NT2/D1 (cell line): ENCODE data around the gene LSAMP.
"Not testable (repeated sequence)": the region's sequence is repeated elsewhere in the genome, so short reads cannot be mapped to it uniquely, and the experiment has no call there.

ENCODE experiments used
- DNase-seq: peaks from one replicate; pipeline ENCODE4 v3.0.0-alpha.2; 2011; ENCODE audit warnings: low read depth, low spot score
- H3K27me3 ChIP-seq: 2 replicates; pipeline ENCODE4 v1.6.0; 2011; ENCODE audit warnings: mild to moderate bottlenecking; ENCODE audit not compliant: insufficient read length, insufficient read depth
- H3K36me3 ChIP-seq: 2 replicates; pipeline ENCODE4 v1.6.1; 2011; ENCODE audit warnings: mild to moderate bottlenecking, low read length, mixed read lengths; ENCODE audit not compliant: insufficient read depth, insufficient read length
- H3K4me1 ChIP-seq: 2 replicates; pipeline ENCODE4 v1.5.1; 2011; ENCODE audit not compliant: insufficient read depth, insufficient read length
- H3K4me3 ChIP-seq: 2 replicates; pipeline ENCODE4 v1.5.1; 2011; ENCODE audit warnings: low read depth; ENCODE audit not compliant: insufficient read length
- H3K9ac ChIP-seq: 2 replicates; pipeline ENCODE4 v1.6.0; 2011; ENCODE audit warnings: low read depth; ENCODE audit not compliant: insufficient read length
- H3K9me3 ChIP-seq: 2 replicates; pipeline ENCODE4 v1.5.1; 2011; ENCODE audit warnings: mild to moderate bottlenecking, low read length; ENCODE audit not compliant: insufficient read depth
- SUZ12 ChIP-seq: IDR thresholded peaks from 2 replicates; pipeline ENCODE4 v1.6.1; 2011; ENCODE audit not compliant: insufficient read length, insufficient read depth; ENCODE audit errors: extremely low read depth
- YY1 ChIP-seq: IDR thresholded peaks from 2 replicates; pipeline ENCODE4 v1.6.1; 2011; ENCODE audit not compliant: insufficient read length, insufficient read depth
- ZNF274 ChIP-seq: IDR thresholded peaks from 2 replicates; pipeline ENCODE4 v1.6.1; 2011; ENCODE audit warnings: mild to moderate bottlenecking, low read depth, low read length

The LSAMP gene

DNA sequence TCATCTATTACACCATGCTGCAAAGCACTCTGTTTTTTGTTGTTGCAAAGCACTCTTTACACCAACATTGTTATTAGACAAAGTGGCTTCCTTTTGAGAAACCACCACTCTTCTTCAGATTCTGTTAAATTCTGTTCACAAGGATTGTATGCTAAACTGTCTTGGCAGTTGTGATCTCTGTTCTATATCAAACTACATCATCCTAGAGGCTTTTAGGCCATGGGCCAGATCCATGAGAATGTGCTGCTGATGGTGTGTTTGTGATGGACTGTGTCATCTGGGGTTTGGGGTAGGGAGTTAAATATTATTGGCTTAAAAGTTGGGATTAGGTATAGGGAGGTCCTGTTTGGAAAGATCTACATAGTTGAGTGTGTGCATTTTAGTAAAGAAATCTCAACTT is 592.2 kb downstream of the LSAMP start:
- Histone ChIP-seq H3K4me1 (no peaks in the 10 kb centered on the region), H3K9ac (no peak overlapping the region), H3K27me3 (no peaks in the 10 kb centered on the region), H3K9me3 (no peaks in the 10 kb centered on the region), H3K36me3 (no peaks in the 10 kb centered on the region), H3K4me3 (no peak overlapping the region)
- no peak for DNase-seq
- TF ChIP-seq ZNF274 (no peak), SUZ12 (no peak), YY1 (no peak)

DNA sequence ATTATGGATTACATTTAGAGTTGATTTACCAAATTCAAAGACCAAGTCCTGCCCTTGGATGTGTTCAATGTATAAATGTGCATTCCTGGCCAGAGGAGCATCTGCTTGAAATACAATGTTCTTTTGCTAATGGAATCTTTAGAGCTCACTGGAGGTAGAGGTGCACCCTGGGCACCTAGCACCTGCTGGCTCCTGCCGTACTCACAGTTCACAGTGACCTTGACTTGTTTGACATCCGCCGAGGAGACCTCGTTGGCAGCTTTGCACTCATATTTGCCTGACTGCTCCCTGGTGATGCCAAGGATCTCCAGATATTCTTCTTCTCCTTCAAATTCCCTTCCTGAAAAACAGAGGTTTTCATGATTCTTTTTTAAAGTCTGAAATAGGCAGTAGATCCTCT is 593.0 kb downstream of the LSAMP start:
- no peak overlapping the region for H3K9ac ChIP-seq
- no peaks in the 10 kb centered on the region for H3K27me3 ChIP-seq
- H3K4me3 ChIP-seq = no peak overlapping the region
- no peak for TF ChIP-seq YY1
- TF ChIP-seq ZNF274 = no peak
- no peak for TF ChIP-seq SUZ12
- no peaks in the 10 kb centered on the region for H3K9me3 ChIP-seq
- no peaks in the 10 kb centered on the region for H3K36me3 ChIP-seq
- H3K4me1 ChIP-seq = no peaks in the 10 kb centered on the region
- no peak for DNase-seq

DNA sequence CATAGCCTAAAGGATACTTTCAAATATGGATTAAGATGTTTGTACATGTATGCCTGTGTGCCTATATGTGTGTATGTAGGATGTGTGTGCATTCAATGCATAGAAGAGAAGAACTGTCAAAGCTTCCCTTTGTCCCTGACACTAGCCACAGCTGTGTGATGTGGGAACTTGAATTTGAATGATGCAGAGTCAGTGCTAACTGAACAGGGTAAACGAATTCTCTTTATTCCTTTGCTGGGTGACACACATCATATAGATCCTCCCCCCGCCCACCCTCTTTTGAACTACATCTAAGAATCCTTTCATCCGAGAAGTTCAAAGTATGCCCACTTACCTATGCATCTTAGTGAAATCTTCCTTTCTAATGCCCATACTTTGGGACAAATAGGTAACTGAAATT is 593.7 kb downstream of the LSAMP start:
- DNase-seq = no peak
- H3K36me3 ChIP-seq = no peaks in the 10 kb centered on the region
- no peaks in the 10 kb centered on the region for H3K27me3 ChIP-seq
- H3K4me1 ChIP-seq = no peaks in the 10 kb centered on the region
- no peak overlapping the region for H3K4me3 ChIP-seq
- H3K9ac ChIP-seq = no peak overlapping the region
- TF ChIP-seq SUZ12 = no peak
- no peaks in the 10 kb centered on the region for H3K9me3 ChIP-seq

DNA sequence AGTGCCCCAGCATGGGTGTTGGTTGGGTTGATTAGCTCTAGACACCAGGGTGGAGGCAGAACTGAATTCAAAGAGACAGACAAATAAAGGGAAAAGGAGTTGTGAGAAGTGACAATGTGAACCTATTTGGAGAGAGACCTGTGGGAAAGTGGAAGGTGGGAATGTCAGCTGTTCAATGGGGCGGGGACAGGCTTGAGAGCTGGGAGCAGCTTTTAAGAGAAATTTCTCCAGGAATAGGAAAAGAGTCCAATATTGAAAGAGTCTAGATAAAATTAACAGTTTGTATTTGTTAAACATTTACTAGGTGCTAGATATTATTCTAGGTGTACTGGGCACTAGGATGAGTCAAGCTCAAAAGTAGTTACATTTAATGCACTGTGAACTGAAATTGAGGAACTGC is 596.6 kb downstream of the LSAMP start:
- no peaks in the 10 kb centered on the region for H3K9me3 ChIP-seq
- no peak overlapping the region for H3K9ac ChIP-seq
- H3K4me3 ChIP-seq = no peak overlapping the region
- no peaks in the 10 kb centered on the region for H3K4me1 ChIP-seq
- no peaks in the 10 kb centered on the region for H3K27me3 ChIP-seq
- DNase-seq = no peak
- TF ChIP-seq ZNF274 = no peak
- no peaks in the 10 kb centered on the region for H3K36me3 ChIP-seq

DNA sequence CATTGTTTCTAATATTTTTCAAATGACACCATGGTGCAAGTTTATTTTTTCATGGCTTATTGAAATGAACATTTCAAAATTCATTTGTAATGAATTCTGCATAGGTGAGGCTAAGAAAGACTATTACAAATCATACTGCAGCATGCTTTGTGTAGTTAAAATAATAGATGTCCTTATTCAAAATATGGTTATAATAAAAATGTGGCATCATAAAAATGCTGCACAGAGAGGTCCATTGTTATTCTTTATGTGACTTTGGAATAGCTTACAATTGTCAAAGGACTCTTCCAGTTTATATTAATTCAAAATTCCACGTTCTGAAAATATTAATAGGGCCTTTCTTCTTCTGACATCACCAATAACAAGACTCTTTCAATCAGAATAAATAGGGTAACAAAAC is 599.3 kb downstream of the LSAMP start:
- Histone ChIP-seq H3K4me3 (no peak overlapping the region), H3K4me1 (no peaks in the 10 kb centered on the region), H3K36me3 (no peaks in the 10 kb centered on the region), H3K27me3 (no peaks in the 10 kb centered on the region), H3K9me3 (no peaks in the 10 kb centered on the region), H3K9ac (no peak overlapping the region)
- no peak for TF ChIP-seq ZNF274
- TF ChIP-seq SUZ12 = no peak
- no peak for TF ChIP-seq YY1
- no peak for DNase-seq

DNA sequence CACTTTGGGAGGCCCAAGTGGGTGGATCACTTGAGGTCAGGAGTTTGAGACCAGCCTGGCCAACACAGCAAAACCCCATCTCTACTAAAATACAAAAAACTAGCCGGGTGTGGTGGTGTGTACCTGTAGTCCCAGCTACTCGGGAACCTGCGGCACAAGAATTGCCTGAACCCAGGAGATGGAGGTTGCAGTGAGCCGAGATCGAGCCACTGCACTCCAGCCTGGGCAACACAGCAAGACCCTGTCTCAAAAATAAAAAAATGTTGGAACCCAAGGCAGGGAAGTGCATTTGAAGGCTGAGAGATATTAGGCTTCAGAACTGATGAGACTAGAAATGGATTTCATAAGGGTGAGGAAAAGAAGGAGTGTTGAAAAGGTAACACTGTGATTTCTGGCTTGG is 600.6 kb downstream of the LSAMP start:
- not testable (repeated sequence) for H3K4me3 ChIP-seq, H3K27me3 ChIP-seq, H3K36me3 ChIP-seq, DNase-seq, H3K9me3 ChIP-seq, H3K9ac ChIP-seq, H3K4me1 ChIP-seq

DNA sequence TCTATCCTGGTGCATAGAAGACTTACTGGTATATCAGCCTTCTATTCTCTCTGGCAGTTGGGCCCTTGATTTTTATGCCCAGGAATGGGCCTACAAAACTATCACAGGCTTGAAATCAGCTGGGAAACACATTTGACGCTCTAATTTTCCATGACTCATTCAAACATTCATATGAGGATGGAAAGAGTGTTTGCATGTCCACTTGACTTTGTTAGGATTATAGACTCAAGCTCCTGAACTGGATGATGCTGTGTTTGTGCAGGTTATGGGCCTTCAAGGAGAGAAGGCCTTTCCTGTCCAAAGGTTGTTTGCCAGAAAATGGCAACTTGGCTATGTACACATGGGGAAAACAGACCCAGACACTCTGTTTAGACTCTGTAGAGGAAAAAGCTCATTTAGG is 602.1 kb downstream of the LSAMP start:
- no peaks in the 10 kb centered on the region for H3K4me1 ChIP-seq
- H3K9me3 ChIP-seq = no peaks in the 10 kb centered on the region
- no peaks in the 10 kb centered on the region for H3K36me3 ChIP-seq
- TF ChIP-seq ZNF274 (no peak), SUZ12 (no peak), YY1 (no peak)
- DNase-seq = no peak
- no peak overlapping the region for H3K9ac ChIP-seq
- no peak overlapping the region for H3K4me3 ChIP-seq
- no peaks in the 10 kb centered on the region for H3K27me3 ChIP-seq

DNA sequence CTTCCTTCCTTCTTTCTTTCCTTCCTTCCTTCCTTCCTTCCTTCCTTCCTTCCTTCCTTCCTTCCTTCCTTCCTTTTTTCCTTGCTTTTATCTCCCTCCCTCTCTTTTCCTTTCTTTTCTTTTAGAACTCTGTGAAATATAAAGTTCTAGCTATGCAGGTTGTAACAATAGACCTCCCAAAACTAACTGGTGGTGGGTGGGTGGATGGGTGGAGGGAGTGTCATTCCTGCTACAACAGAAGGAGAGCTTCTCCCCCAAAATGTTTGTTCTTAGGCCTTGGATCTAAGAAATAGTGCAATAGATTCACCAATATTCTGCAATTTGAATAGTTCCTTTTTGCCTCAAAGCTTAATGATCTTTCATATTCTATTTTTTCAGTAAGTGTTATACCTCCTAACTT is 606.0 kb downstream of the LSAMP start:
- no peak for TF ChIP-seq ZNF274
- TF ChIP-seq YY1 = no peak
- no peak for TF ChIP-seq SUZ12
- H3K9ac ChIP-seq = no peak overlapping the region
- no peaks in the 10 kb centered on the region for H3K36me3 ChIP-seq
- H3K9me3 ChIP-seq = no peaks in the 10 kb centered on the region
- no peak for DNase-seq
- no peaks in the 10 kb centered on the region for H3K4me1 ChIP-seq
- no peaks in the 10 kb centered on the region for H3K27me3 ChIP-seq
- H3K4me3 ChIP-seq = no peak overlapping the region

DNA sequence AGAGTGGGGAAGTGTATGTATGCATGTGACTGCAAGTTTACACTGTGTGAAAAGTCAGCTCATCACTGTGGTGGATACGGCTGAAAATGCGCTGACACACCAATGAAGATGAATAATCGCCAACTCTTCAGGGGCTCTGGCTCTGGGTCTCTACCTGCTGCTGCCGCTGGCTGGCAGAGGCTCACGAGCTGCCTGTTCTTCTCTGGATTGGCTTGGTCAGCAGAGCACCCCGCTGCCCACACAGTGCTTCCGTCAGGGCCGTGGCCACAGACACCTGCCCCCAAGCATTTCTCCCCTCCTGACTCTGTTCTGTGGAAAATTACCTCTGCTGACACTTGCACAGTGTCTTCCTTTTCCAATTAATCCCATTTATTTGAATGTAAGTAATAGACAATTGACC is 606.5 kb downstream of the LSAMP start:
- no peak for TF ChIP-seq ZNF274
- TF ChIP-seq YY1 = no peak
- TF ChIP-seq SUZ12 = no peak
- no peaks in the 10 kb centered on the region for H3K27me3 ChIP-seq
- DNase-seq = no peak

More for the DNA sequence above, 606.5 kb downstream of the LSAMP start:
- H3K9me3 ChIP-seq = no peaks in the 10 kb centered on the region
- H3K36me3 ChIP-seq = no peaks in the 10 kb centered on the region
- no peak overlapping the region for H3K4me3 ChIP-seq
- H3K9ac ChIP-seq = no peak overlapping the region
- no peaks in the 10 kb centered on the region for H3K4me1 ChIP-seq
